Measurements from ENCODE around the gene PSMB7.

DNA sequence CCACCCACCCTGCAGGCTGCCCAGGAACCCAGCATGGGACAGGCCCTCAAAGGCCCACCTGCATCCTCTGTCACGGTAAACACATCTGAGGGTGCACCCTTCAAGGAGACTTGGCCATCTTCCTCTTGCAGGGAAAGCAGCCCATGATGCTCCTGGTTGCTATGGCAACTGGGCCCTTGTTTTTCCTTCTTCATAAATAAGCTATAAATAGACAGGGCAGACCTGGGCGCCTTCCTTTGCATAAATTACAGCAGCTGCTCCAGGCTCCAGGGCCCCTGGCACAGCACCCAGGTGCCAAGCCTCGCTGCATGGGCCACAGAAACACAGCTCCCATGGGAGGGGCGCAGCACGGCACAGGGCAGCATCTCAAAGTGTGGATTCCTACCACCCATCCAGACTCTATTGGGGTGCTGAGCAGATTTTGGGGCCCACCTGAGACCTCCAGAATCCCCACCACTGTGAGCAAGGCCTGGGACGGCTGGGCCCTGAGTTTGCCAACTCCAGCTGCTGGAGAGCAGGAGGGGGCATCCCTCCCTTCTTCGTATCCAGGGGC lies 5.8 kb upstream of the PSMB7 start:
- TF ChIP-seq, protein P1, sequence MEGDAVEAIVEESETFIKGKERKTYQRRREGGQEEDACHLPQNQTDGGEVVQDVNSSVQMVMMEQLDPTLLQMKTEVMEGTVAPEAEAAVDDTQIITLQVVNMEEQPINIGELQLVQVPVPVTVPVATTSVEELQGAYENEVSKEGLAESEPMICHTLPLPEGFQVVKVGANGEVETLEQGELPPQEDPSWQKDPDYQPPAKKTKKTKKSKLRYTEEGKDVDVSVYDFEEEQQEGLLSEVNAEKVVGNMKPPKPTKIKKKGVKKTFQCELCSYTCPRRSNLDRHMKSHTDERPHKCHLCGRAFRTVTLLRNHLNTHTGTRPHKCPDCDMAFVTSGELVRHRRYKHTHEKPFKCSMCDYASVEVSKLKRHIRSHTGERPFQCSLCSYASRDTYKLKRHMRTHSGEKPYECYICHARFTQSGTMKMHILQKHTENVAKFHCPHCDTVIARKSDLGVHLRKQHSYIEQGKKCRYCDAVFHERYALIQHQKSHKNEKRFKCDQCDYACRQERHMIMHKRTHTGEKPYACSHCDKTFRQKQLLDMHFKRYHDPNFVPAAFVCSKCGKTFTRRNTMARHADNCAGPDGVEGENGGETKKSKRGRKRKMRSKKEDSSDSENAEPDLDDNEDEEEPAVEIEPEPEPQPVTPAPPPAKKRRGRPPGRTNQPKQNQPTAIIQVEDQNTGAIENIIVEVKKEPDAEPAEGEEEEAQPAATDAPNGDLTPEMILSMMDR (IDR thresholded peaks at IDR 0.05): no peak
- no peak for TF ChIP-seq POLR2A (IDR thresholded peaks at IDR 0.05)

Measured in heart left ventricle (tissue), 13 donors.